Measurements from ENCODE around the gene FRMPD1.

- TF ChIP-seq ZKSCAN5 (CRISPR knock-in tag; IDR thresholded peaks at IDR 0.05): no peak
- no peak for TF ChIP-seq MLLT10 (CRISPR knock-in tag; IDR thresholded peaks at IDR 0.05)
- no peak for TF ChIP-seq ZNF580 (CRISPR knock-in tag; IDR thresholded peaks at IDR 0.05; ENCODE audit: borderline replicate concordance, low read depth)
- TF ChIP-seq CTCF (CRISPR knock-in tag; IDR thresholded peaks at IDR 0.05): no peak
- TF ChIP-seq YY1 (IDR thresholded peaks at IDR 0.05; ENCODE audit: insufficient read depth, insufficient replicate concordance, low read depth, low read length): no peak
- TF ChIP-seq ZNF274 (CRISPR knock-in tag; IDR thresholded peaks at IDR 0.05): no peak
- no peak for TF ChIP-seq ZSCAN12 (CRISPR knock-in tag; IDR thresholded peaks at IDR 0.05)
- no peak for TF ChIP-seq ZFP1 (CRISPR knock-in tag; IDR thresholded peaks at IDR 0.05)
- TF ChIP-seq SIN3A (IDR thresholded peaks at IDR 0.05; ENCODE audit: borderline replicate concordance, low read depth, low read length): no peak
- TF ChIP-seq MAFK (conservative IDR thresholded peaks at IDR 0.05 in 1 of 2, IDR thresholded peaks at IDR 0.05 in 1 of 2; ENCODE audit: low read length in 2 of 2): no peak
These were observed 98.4 kb downstream of the FRMPD1 start for GRCh38 chr9:37749129-37749528.

Data from HepG2 (cell line).